GM12874 (cell line): Measurements from ENCODE around the gene BRSK1.

ENCODE experiments used
- CTCF ChIP-seq: IDR thresholded peaks from 2 replicates; pipeline ENCODE4 v1.5.1; 2011; ENCODE audit warnings: low read depth, mild to moderate bottlenecking, control low read depth, low read length, moderate library complexity; ENCODE audit not compliant: insufficient read depth

BRSK1 gene

GRCh38 chr19:55262359-55262758 lies 21.4 kb upstream of the BRSK1 start:
- no peak for TF ChIP-seq CTCF

- TF ChIP-seq CTCF = no peak
Measured at GRCh38 chr19:55264531-55264930, 19.3 kb upstream of the BRSK1 start.

GRCh38 chr19:55265173-55265572 lies 18.6 kb upstream of the BRSK1 start:
- no peak for TF ChIP-seq CTCF

DNA sequence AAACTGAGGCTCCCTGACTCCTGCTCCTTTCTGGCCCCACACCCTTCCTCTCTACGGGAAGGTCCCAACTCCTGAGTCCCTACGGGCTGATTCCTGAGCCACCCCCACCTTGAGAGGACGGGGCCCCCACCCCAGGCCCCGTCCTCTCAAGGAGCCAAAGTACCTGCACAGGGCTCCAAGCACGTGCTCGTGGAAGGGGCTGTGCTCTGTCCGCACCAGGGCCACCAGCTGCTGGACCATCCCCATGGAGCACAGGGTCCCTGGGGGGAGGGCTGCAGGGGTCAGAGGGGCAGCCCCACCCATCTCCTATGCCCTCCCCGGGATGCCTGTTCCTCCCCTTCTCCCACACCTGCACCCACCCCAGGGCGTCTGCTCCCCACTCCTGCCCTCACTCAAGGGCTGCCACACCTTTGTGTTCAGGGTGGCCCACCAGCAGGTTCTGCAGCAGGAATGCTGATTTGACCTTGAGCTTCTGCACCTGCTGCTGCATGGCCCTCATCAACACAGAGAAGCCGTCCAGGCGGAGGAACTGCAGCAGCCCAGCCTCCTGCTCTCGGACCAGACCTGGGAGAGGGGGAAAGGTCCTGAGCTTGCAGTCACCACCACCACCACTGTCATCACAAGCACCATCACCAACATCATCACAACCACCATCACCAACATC lies 17.9 kb upstream of the BRSK1 start:
- TF ChIP-seq CTCF = no peak

DNA sequence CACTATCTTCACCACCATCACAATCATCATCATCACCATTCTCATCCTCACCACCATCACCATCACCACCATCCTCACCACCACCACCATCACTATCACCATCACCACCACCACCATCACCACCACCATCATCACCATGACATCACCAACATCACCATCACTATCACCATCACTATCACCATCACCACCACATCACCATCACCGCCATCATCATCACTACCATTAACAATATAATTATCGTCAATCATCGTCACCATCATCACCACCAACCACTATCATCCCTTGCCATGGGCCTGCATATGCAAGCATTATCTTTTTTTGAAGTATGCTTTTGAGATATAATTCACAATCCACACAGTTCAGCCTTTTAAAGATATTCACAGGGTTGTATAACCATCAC lies 17.4 kb upstream of the BRSK1 start:
- TF ChIP-seq CTCF = no peak

DNA sequence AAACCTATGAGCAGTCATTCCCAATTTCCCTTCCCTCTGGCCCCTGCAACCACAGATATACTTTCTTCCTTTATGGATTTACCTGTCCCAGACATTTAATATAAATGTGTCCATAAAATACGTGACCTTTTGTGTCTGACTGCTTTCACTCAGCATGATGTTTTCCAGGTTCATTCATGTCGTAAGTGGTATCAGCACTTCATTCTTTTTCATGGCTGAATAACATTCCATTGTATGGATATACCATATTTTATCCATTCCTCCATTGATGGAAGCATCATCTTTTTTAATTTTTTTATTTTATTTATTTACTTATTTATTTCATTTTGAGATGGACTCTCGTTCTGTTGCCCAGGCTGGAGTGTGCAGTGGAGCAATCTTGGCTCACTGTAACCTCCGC lies 17.0 kb upstream of the BRSK1 start:
- no peak for TF ChIP-seq CTCF

DNA sequence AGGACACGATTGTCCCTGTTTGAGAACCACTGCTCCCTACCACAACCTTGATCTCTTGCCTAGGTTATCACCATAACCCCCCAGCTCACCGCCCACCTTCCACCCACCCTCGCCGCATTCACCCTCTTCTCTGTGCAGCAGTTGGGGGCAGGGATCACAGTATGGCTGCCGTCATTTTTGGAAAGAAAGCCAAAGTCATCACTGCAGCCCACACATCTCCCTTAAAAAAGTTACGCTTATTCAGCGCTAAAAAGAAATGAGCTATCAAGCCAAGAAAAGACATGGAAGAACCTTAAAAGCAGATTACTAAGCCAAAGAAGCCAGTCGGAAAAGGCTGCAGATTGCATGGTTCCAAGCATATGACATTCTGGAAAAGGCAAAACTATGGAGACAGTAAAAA lies 14.5 kb upstream of the BRSK1 start:
- TF ChIP-seq CTCF = no peak
